ENCODE measurements around the gene RIMBP2.

GRCh38 chr12:130451001-130451930 is 264.8 kb downstream of the RIMBP2 start:
- TF ChIP-seq, protein P1, sequence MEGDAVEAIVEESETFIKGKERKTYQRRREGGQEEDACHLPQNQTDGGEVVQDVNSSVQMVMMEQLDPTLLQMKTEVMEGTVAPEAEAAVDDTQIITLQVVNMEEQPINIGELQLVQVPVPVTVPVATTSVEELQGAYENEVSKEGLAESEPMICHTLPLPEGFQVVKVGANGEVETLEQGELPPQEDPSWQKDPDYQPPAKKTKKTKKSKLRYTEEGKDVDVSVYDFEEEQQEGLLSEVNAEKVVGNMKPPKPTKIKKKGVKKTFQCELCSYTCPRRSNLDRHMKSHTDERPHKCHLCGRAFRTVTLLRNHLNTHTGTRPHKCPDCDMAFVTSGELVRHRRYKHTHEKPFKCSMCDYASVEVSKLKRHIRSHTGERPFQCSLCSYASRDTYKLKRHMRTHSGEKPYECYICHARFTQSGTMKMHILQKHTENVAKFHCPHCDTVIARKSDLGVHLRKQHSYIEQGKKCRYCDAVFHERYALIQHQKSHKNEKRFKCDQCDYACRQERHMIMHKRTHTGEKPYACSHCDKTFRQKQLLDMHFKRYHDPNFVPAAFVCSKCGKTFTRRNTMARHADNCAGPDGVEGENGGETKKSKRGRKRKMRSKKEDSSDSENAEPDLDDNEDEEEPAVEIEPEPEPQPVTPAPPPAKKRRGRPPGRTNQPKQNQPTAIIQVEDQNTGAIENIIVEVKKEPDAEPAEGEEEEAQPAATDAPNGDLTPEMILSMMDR (IDR thresholded peaks at IDR 0.05), result no peak
- no peak for TF ChIP-seq POLR2A (IDR thresholded peaks at IDR 0.05)
